SK-N-MC (cell line): ENCODE measurements around the gene KCNQ1.

Source experiments
- DNase-seq: peaks from one replicate; pipeline ENCODE4 v3.0.0-alpha.2; 2011; ENCODE audit warnings: low read depth, low spot score
- H3K27ac ChIP-seq: fragments of 200-600 bp; sonication (generic); 2 replicates; pipeline ENCODE4 v1.5.1; 2016; ENCODE audit warnings: mixed run types
- H3K36me3 ChIP-seq: fragments of 200-600 bp; sonication (generic); 2 replicates; pipeline ENCODE4 v1.6.1; 2017; ENCODE audit warnings: antibody characterized with exemption, low read length, mixed read lengths; ENCODE audit not compliant: insufficient read depth
- H3K4me3 ChIP-seq: fragments of 200-600 bp; sonication (generic); 2 replicates; pipeline ENCODE4 v1.5.1; 2016
- H3K9ac ChIP-seq: fragments of 200-600 bp; sonication (generic); 2 replicates; pipeline ENCODE4 v1.8.0; 2017; ENCODE audit warnings: mixed run types, mixed read lengths; ENCODE audit not compliant: insufficient read length
- H3K9me3 ChIP-seq: fragments of 200-600 bp; sonication (generic); 2 replicates; pipeline ENCODE4 v1.6.1; 2017; ENCODE audit warnings: low read depth, mild to moderate bottlenecking, antibody characterized with exemption, low read length, moderate library complexity, mixed read lengths
- EZH2 ChIP-seq: fragments of 200-600 bp; sonication (generic); IDR thresholded peaks from one replicate; pipeline ENCODE4 v1.6.1; 2017; ENCODE audit warnings: antibody characterized with exemption
- FOXP2 ChIP-seq: optimal IDR thresholded peaks from 2 replicates; pipeline ENCODE3; 2011; ENCODE audit warnings: mild to moderate bottlenecking, moderate library complexity; ENCODE audit not compliant: insufficient read depth; ENCODE audit errors: extremely low read length, control extremely low read depth
- POLR2AphosphoS5 ChIP-seq: IDR thresholded peaks from 2 replicates; pipeline ENCODE4 v1.6.1; 2012; ENCODE audit warnings: mild to moderate bottlenecking, low read depth, low read length, borderline replicate concordance

KCNQ1 gene

GRCh38 chr11:2748061-2748813, 303.4 kb downstream of the KCNQ1 start:
- no peak overlapping the region for H3K27ac ChIP-seq
- TF ChIP-seq EZH2 (no peak), FOXP2 (no peak), POLR2AphosphoS5 (no peak)

GRCh38 chr11:2748814-2749554, 304.2 kb downstream of the KCNQ1 start:
- Histone ChIP-seq H3K4me3 (no peak overlapping the region), H3K27ac (no peak overlapping the region), H3K9me3 (no peaks in the 10 kb centered on the region), H3K36me3 (no peaks in the 10 kb centered on the region), H3K9ac (no peak overlapping the region)
- no peak for DNase-seq
- no peak for TF ChIP-seq EZH2

More at GRCh38 chr11:2748061-2748813, 303.4 kb downstream of the KCNQ1 start:
- Histone ChIP-seq H3K9ac (no peak overlapping the region), H3K9me3 (no peaks in the 10 kb centered on the region), H3K4me3 (no peak overlapping the region), H3K36me3 (no peaks in the 10 kb centered on the region)
- no peak for DNase-seq

GRCh38 chr11:2750101-2750681, 305.4 kb downstream of the KCNQ1 start:
- Histone ChIP-seq H3K9ac (no peak overlapping the region), H3K27ac (no peak overlapping the region), H3K4me3 (no peak overlapping the region), H3K36me3 (no peaks in the 10 kb centered on the region), H3K9me3 (no peaks in the 10 kb centered on the region)
- TF ChIP-seq POLR2AphosphoS5 (no peak), EZH2 (no peak), FOXP2 (no peak)
- no peak for DNase-seq

- no peak for TF ChIP-seq FOXP2
- no peak for TF ChIP-seq POLR2AphosphoS5
- no peak for TF ChIP-seq EZH2
- Histone ChIP-seq H3K4me3 (no peak overlapping the region), H3K27ac (no peak overlapping the region), H3K9me3 (no peaks in the 10 kb centered on the region), H3K9ac (no peak overlapping the region), H3K36me3 (no peaks in the 10 kb centered on the region)
- no peak for DNase-seq
Observed at GRCh38 chr11:2750682-2751522, 306.1 kb downstream of the KCNQ1 start.

GRCh38 chr11:2751523-2752203, 306.9 kb downstream of the KCNQ1 start:
- no peak overlapping the region for H3K27ac ChIP-seq
- no peaks in the 10 kb centered on the region for H3K9me3 ChIP-seq
- no peak overlapping the region for H3K9ac ChIP-seq
- H3K36me3 ChIP-seq = no peaks in the 10 kb centered on the region
- no peak for DNase-seq
- TF ChIP-seq POLR2AphosphoS5 = no peak
- no peak for TF ChIP-seq FOXP2
- TF ChIP-seq EZH2 = no peak
- no peak overlapping the region for H3K4me3 ChIP-seq

GRCh38 chr11:2752204-2752770, 307.5 kb downstream of the KCNQ1 start:
- Histone ChIP-seq H3K9me3 (no peaks in the 10 kb centered on the region), H3K4me3 (no peak overlapping the region), H3K9ac (no peak overlapping the region), H3K36me3 (no peaks in the 10 kb centered on the region), H3K27ac (no peak overlapping the region)
- DNase-seq = no peak
- TF ChIP-seq POLR2AphosphoS5 (no peak), EZH2 (no peak), FOXP2 (no peak)

- no peak overlapping the region for H3K9ac ChIP-seq
- no peaks in the 10 kb centered on the region for H3K36me3 ChIP-seq
- DNase-seq = no peak
- H3K9me3 ChIP-seq = no peaks in the 10 kb centered on the region
- no peak overlapping the region for H3K4me3 ChIP-seq
- TF ChIP-seq EZH2 = no peak
- TF ChIP-seq POLR2AphosphoS5 = no peak
- TF ChIP-seq FOXP2 = no peak
- no peak overlapping the region for H3K27ac ChIP-seq
Observed at GRCh38 chr11:2752923-2753322, 308.1 kb downstream of the KCNQ1 start.

GRCh38 chr11:2754008-2754407, 309.2 kb downstream of the KCNQ1 start:
- H3K9me3 ChIP-seq = no peaks in the 10 kb centered on the region

More at GRCh38 chr11:2754008-2754407, 309.2 kb downstream of the KCNQ1 start:
- Histone ChIP-seq H3K27ac (no peak overlapping the region), H3K9ac (no peak overlapping the region), H3K4me3 (no peak overlapping the region), H3K36me3 (no peaks in the 10 kb centered on the region)
- no peak for DNase-seq
- TF ChIP-seq FOXP2 (no peak), EZH2 (no peak), POLR2AphosphoS5 (no peak)
